Caco-2 (cell line): Measurements from ENCODE around the gene TLN1. TPM values are rescaled to one million over a fixed set of nuclear protein-coding genes. Genes with fewer than 3 reads are reported as not detected.

ENCODE experiments used
- BruUV-seq: library from RNA; stranded (reverse); fragments of 400-500 nt; replicated peaks from 2 replicates; lab custom pipeline; 2021; lab: Mats Ljungman, UMichigan
- CTCF ChIA-PET: fragments of 300-600 bp; sonication (Branson Sonifier 250); formaldehyde crosslinking; loops from one replicate; lab custom pipeline; 2022; ENCODE audit warnings: antibody characterized with exemption; lab: Charles Lee
- POLR2A ChIA-PET: fragments of 300-600 bp; sonication (Branson Sonifier 250); formaldehyde crosslinking; loops from one replicate; lab custom pipeline; 2022; ENCODE audit warnings: antibody characterized with exemption; lab: Charles Lee
- DNase-seq, 2 experiments: peaks; one replicate each; pipeline versions ENCODE4 v3.0.0 to v3.0.0-alpha.2; 2020 to 2022
- H3K27me3 ChIP-seq: replicated peaks from 2 replicates; pipeline ENCODE4 v1.6.0; 2011; ENCODE audit warnings: low read length; ENCODE audit not compliant: control insufficient read depth, insufficient read depth
- H3K36me3 ChIP-seq: 2 replicates; pipeline ENCODE4 v1.5.1; 2011; ENCODE audit warnings: low read length; ENCODE audit not compliant: control insufficient read depth, insufficient read depth
- H3K4me1 ChIP-seq: fragments of 250-450 bp; sonication (Bioruptor Pico); 2 replicates; pipeline ENCODE4 v1.5.1; 2020; ENCODE audit warnings: mild to moderate bottlenecking
- H3K4me3 ChIP-seq: 2 replicates; pipeline ENCODE4 v1.5.1; 2011; ENCODE audit warnings: low read depth, mild to moderate bottlenecking, control low read depth, low read length
- H3K9me3 ChIP-seq: fragments of 250-450 bp; sonication (Bioruptor Pico); 2 replicates; pipeline ENCODE4 v1.5.1; 2020; ENCODE audit warnings: mild to moderate bottlenecking, moderate library complexity
- H3K27ac Mint-ChIP-seq: one replicate; pipeline ENCODE4 v1.8.0; 2022; ENCODE audit warnings: mixed read lengths; ENCODE audit not compliant: unreplicated experiment
- H3K27me3 Mint-ChIP-seq: one replicate; pipeline ENCODE4 v1.8.0; 2022; ENCODE audit warnings: mixed read lengths; ENCODE audit not compliant: insufficient read depth, unreplicated experiment
- H3K36me3 Mint-ChIP-seq: one replicate; pipeline ENCODE4 v1.8.0; 2022; ENCODE audit warnings: mild to moderate bottlenecking, mixed read lengths; ENCODE audit not compliant: insufficient read depth, unreplicated experiment
- H3K4me1 Mint-ChIP-seq: one replicate; pipeline ENCODE4 v1.8.0; 2022; ENCODE audit warnings: low read depth, mixed read lengths; ENCODE audit not compliant: unreplicated experiment
- H3K4me3 Mint-ChIP-seq: one replicate; pipeline ENCODE4 v1.8.0; 2022; ENCODE audit warnings: mild to moderate bottlenecking, moderate library complexity, mixed read lengths; ENCODE audit not compliant: unreplicated experiment
- H3K9me3 Mint-ChIP-seq: one replicate; pipeline ENCODE4 v1.8.0; 2022; ENCODE audit warnings: mixed read lengths; ENCODE audit not compliant: unreplicated experiment
- CTCF ChIP-seq, 2 experiments: fragments of 200-600 bp in 1 of 2; IDR thresholded peaks; 1 replicate in 1 of 2; 2 replicates in 1 of 2; pipeline versions ENCODE4 v1.5.1 to v1.8.0; 2011 to 2022; ENCODE audit warnings: antibody characterized with exemption in 1 of 2, control low read depth in 1 of 2, inconsistent platforms in 1 of 2, low read depth in 1 of 2, low read length in 1 of 2, mild to moderate bottlenecking in 1 of 2, moderate library complexity in 1 of 2; ENCODE audit not compliant: insufficient read depth in 1 of 2, severe bottlenecking in 1 of 2, unreplicated experiment in 1 of 2
- intact Hi-C: fragments of 100-400 bp; cut with micrococcal nuclease; formaldehyde crosslinking; loops from one replicate; pipeline ENCODE4 v1.10.0; 2022; ENCODE audit not compliant: unreplicated experiment
- total RNA-seq: library from RNA; stranded (reverse); gene quantifications from 2 replicates; pipeline ENCODE4 v1.2.3, GENCODE V29; 2022

TLN1 gene
- total RNA-seq, 1 experiment from 2014 or later, result 147 TPM

DNA sequence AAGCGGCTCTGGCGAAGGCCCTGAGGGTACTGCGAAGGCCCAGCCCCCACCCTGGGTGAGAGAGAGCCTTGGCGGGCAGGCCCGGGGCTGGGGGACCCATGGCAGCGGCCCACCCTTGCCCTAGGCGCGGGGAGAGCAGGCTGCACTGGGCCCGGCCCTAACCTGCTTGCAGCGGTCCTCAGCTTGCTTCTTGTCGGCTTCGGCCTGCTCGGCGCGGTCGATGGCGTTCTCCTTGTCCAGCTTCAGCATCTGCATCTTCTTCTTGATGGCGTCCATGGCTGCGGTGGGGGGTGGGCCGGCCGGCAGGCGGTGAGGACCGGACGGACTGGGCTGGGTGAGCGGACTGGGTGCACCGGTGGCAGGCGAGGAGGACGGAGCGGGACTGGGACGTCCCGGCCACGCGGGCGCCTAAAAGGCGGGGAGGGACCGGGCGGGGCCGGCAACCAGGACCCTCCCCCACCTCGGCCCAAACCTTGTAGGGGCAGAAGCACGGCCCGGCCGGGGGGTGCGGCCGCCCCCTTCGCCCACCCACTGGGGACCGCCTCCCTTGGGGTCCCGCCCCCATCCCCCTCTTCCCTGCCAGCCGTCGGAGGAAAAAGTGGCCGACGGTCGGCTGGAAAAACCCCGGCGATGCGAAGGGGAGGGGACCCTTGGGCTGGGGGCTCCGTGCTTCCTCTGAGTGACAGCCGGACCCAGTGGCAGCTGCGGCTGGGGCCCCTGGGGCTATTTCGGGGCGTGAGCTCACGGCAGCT, 42.3 kb downstream of the TLN1 start, which contains the start of gene TPM2:
Gene TPM2, minus strand, starts transcription at position 384 of the 752 bp plus-strand sequence. Its CDS starts 108 bp downstream, at position 276.
- intact Hi-C loops, result loop anchor here (5.0 kb wide), 1 partner anchor 32 kb away; the partner anchor contains the start of genes CCDC107 and RMRP
- peaks cover 25% of the 10 kb centered on the region for H3K4me1 ChIP-seq
- peak within 1 kb of the TSS; percentile 80 for H3K4me3 Mint-ChIP-seq
- no peaks in the 10 kb centered on the region for H3K27me3 ChIP-seq
- H3K27ac Mint-ChIP-seq, result peak within 1 kb of the TSS; percentile 95
- CTCF ChIA-PET, result interaction anchor here (0.6 to 3.0 kb wide), 5 partner anchors 20 to 318 kb away, joined by 4 to 19 read pairs (median 4); partner anchors contain the start of genes CCDC107 and RMRP
- POLR2A ChIA-PET, result interaction anchor here (0.7 to 1.5 kb wide), 5 partner anchors 25 to 38 kb away, joined by 3 to 6 read pairs (median 5); partner anchors contain the start of gene ARHGEF39
- peaks cover 8% of the 10 kb centered on the region for H3K4me1 Mint-ChIP-seq
- no peaks in the 10 kb centered on the region for H3K36me3 ChIP-seq
- no peaks in the 10 kb centered on the region for H3K9me3 Mint-ChIP-seq
- DNase-seq, result no peak
- H3K9me3 ChIP-seq, result no peaks in the 10 kb centered on the region
- TF ChIP-seq CTCF (IDR thresholded peaks at IDR 0.05; ENCODE audit: insufficient read depth in 1 of 2, low read depth in 1 of 2, low read length in 1 of 2, severe bottlenecking in 1 of 2, unreplicated experiment in 1 of 2), result no peak
- H3K27me3 Mint-ChIP-seq, result no peaks in the 10 kb centered on the region
- BruUV-seq, result no TSS peak
- peak within 1 kb of the TSS; percentile 60 for H3K4me3 ChIP-seq
- peaks cover 14% of the 10 kb centered on the region for H3K36me3 Mint-ChIP-seq

DNA sequence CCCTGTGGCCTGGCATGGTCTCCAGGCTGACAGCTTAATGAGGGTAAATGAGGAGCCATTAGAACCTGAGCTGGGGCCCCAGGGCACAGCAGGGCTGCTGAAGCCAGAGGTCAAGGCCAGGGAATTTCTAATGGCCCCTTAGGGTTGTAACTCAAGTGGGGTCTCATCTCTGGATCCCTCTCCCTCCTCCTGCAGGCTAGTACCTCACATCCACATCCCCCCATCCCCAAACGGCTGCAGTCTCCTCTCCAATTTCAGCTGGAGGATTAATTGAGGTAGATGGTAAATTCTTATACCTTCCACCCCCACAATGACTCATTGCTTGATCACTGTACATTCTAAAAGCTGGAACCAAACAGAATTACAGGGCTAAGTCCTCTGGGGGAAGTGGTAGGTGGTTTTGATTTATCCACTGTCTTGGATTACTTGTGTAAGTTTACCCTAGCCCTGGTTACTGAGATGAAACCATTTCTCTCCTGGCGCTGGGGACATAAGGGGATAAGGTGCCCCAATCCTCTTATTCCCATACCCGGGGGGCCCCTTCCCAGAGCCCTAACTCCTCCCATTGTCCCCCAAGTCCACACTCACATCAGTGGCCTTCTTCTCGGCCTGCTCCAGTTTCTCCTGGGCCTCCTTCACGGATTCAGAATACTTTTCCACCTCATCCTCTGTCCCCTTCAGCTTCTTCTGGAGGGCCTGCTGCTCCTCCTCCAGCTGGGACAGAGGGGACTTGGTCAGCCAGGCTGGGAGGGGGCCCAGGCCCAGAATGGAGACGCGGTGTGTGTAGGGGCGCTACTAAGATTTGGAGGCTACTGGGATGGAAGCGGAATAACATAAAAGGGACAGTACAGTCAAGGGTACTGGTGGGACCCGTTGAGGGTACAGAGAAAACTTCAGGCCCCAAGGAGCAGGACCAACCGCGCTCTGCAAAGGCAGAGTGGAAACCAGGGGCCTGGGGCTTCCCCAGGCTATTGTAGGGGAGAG, 43.1 kb downstream of the TLN1 start:
- H3K36me3 Mint-ChIP-seq, result peaks cover 14% of the 10 kb centered on the region
- peaks cover 25% of the 10 kb centered on the region for H3K4me1 ChIP-seq

More for the DNA sequence above, 43.1 kb downstream of the TLN1 start:
- Mint-ChIP-seq H3K4me1 (peaks cover 8% of the 10 kb centered on the region), H3K9me3 (no peaks in the 10 kb centered on the region), H3K4me3 (peak overlapping the region; percentile 80), H3K27ac (peak overlapping the region; percentile 51), H3K27me3 (no peaks in the 10 kb centered on the region)
- ChIA-PET POLR2A (no interaction called here), CTCF (interaction anchor here (0.7 to 1.0 kb wide), 2 partner anchors 8 to 317 kb away, joined by 4 to 6 read pairs; no protein-coding TSS in a partner anchor)
- Histone ChIP-seq H3K4me3 (no peak overlapping the region), H3K9me3 (no peaks in the 10 kb centered on the region), H3K36me3 (no peaks in the 10 kb centered on the region), H3K27me3 (no peaks in the 10 kb centered on the region)
- no peak for DNase-seq
- TF ChIP-seq CTCF (IDR thresholded peaks at IDR 0.05; ENCODE audit: insufficient read depth in 1 of 2, low read depth in 1 of 2, low read length in 1 of 2, severe bottlenecking in 1 of 2, unreplicated experiment in 1 of 2), result no peak
- BruUV-seq, result no TSS peak
- intact Hi-C loops, result no loop called here
